ENCODE data around the gene P4HA2. TPM values are rescaled to one million over a fixed set of nuclear protein-coding genes. Genes with fewer than 3 reads are reported as not detected.

Gene P4HA2
- total and polyA plus RNA-seq, 2 of the 13 experiments (the other 11 are each of a cell fraction or from before 2014, with no cell fraction given): 37.7 to 126 TPM

DNA sequence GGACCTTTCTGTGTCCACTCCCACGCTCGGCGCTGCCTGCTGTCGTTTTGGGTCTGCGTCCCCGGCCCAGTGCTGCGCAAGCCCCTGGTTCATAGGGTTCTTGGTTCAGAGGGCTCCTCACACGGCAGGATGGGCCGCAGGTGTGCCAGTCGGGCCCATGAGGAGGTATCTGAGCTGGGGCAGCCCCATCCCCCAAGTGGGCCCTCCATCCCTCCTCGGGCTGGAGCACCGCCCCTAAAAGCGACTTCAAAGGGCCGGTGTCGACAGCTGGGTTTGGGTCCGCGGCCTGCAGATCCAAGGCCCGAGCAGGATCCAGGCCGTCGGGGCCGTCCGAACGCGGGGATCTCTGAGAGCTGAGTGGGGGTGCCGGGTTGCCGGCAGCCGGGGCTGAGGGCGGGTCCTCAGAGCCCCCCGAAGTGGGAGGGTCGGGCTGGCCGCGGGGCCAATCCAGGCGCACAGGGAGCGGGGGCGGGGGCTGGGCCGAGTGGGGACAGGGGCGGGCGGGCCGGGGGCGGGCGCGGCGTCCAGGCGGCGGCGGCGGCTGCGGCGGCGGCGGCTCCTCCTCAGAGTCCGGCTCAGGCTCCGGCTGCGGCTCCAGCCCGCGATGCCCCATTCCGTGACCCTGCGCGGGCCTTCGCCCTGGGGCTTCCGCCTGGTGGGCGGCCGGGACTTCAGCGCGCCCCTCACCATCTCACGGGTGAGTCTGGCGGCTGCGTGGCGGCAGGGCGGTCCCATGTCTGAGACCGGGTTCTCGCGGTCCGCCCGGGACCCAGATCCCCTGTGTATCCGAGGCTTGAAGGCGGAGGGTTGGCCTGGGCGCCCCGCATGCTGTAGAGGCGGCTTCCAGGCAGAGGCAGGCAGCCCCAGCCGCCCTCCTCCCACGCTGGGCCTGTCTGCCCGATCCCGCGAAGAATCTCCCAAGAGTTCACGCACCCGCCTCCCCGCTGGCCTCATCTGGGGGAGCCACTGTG is 29.8 kb upstream of the P4HA2 start, which contains the start of gene PDLIM4 (continued):
- TF ChIP-seq CAMTA2 (CRISPR knock-in tag; IDR thresholded peaks at IDR 0.05; ENCODE audit: borderline replicate concordance): no peak

GRCh38 chr5:132256783-132257130 is 29.1 kb upstream of the P4HA2 start:
- H3K4me1 ChIP-seq (ENCODE audit: insufficient read depth, low read length): peaks cover 14% of the 10 kb centered on the region
- no peak for ATAC-seq
- H3K9ac ChIP-seq (ENCODE audit: insufficient read depth, low read depth, low read length): 0 out of 2 replicates have a peak overlapping the region, but pooled peaks have one; percentile 22
- no peak for DNase-seq (ENCODE audit: low spot score)
- H3K36me3 ChIP-seq (replicated peaks in 1 of 2; ENCODE audit: control insufficient read depth in 1 of 2, insufficient read depth in 2 of 2, low read length in 2 of 2): no peaks in the 10 kb centered on the region
- no peak for FAIRE-seq
- H3K4me3 ChIP-seq (replicated peaks in 1 of 3; ENCODE audit: insufficient read depth in 1 of 3, low read depth in 2 of 3, low read length in 3 of 3): peak overlapping the region in 2 of 3 experiments; percentile 58 to 81; a peak in 3 of 6 replicates
- BruUV-seq (replicated peaks): no TSS peak
- ChIA-PET POLR2A (no interaction called here), CTCF (ENCODE audit: low intra/inter-chr PET ratio, low total read pairs) (no interaction called here)
- 61% methylated on average over 6 of the region's 6 CpGs for WGBS (ENCODE audit: low lambda C conversion rate)
- in situ Hi-C loops (cut with HindIII; ENCODE audit: extremely low pct_ligation_motif_present, low pct_unique_long_range_greater_than_20kb): no loop called here
- H2AFZ ChIP-seq (ENCODE audit: low read length): no peak overlapping the region
- H3K79me2 ChIP-seq (ENCODE audit: insufficient read depth, low read length): no peaks in the 10 kb centered on the region
- H4K20me1 ChIP-seq (ENCODE audit: insufficient read depth, low read length): no peaks in the 10 kb centered on the region
- H3K27ac ChIP-seq (ENCODE audit: extremely low read length, insufficient read depth, low read length): no peak overlapping the region
- intact Hi-C loops (cut with micrococcal nuclease; ENCODE audit: unreplicated experiment): no loop called here
- peaks cover 12 to 34% of the 10 kb centered on the region in 2 experiments for H3K27me3 ChIP-seq (ENCODE audit: control insufficient read depth in 1 of 2, insufficient read depth in 2 of 2, low read length in 2 of 2)
- H3K4me2 ChIP-seq (ENCODE audit: low read depth, low read length): peak overlapping the region; percentile 55
- H3K9me3 ChIP-seq (ENCODE audit: low read length): no peaks in the 10 kb centered on the region
- TF ChIP-seq ZNF451 (CRISPR knock-in tag; IDR thresholded peaks at IDR 0.05) (no peak), PATZ1 (CRISPR knock-in tag; IDR thresholded peaks at IDR 0.05) (no peak), ZNF569 (CRISPR knock-in tag; IDR thresholded peaks at IDR 0.05; ENCODE audit: borderline replicate concordance) (no peak), RBAK (CRISPR knock-in tag; IDR thresholded peaks at IDR 0.05) (no peak), HCFC1 (IDR thresholded peaks at IDR 0.05; ENCODE audit: low read depth, low read length) (no peak), ZNF44 (CRISPR knock-in tag; IDR thresholded peaks at IDR 0.05) (no peak), HMG20A (CRISPR knock-in tag; IDR thresholded peaks at IDR 0.05; ENCODE audit: borderline replicate concordance) (no peak), CHD2 (IDR thresholded peaks at IDR 0.05; ENCODE audit: low read depth, low read length) (no peak), GATA4 (IDR thresholded peaks at IDR 0.05; ENCODE audit: borderline replicate concordance, low read depth) (no peak), EEA1 (CRISPR knock-in tag; IDR thresholded peaks at IDR 0.05; ENCODE audit: borderline replicate concordance) (no peak), NFE2L1 (CRISPR knock-in tag; IDR thresholded peaks at IDR 0.05; ENCODE audit: borderline replicate concordance) (no peak), SPEN (CRISPR knock-in tag; IDR thresholded peaks at IDR 0.05; ENCODE audit: low read depth) (no peak), ZNF674 (CRISPR knock-in tag; IDR thresholded peaks at IDR 0.05; ENCODE audit: low read depth) (no peak), MLLT10 (CRISPR knock-in tag; IDR thresholded peaks at IDR 0.05) (no peak), CENPX (CRISPR knock-in tag; IDR thresholded peaks at IDR 0.05) (no peak), ETS1 (CRISPR knock-in tag; IDR thresholded peaks at IDR 0.05) (no peak), TRAFD1 (CRISPR knock-in tag; IDR thresholded peaks at IDR 0.05; ENCODE audit: borderline replicate concordance) (no peak), ZZZ3 (CRISPR knock-in tag; IDR thresholded peaks at IDR 0.05; ENCODE audit: borderline replicate concordance) (no peak)
